B cell (primary cell): ENCODE measurements around the gene FGFRL1.

Experiments
- CTCF ChIP-seq: fragments of 200-600 bp; IDR thresholded peaks from one replicate; pipeline ENCODE4 v1.8.0; 2022; ENCODE audit warnings: antibody characterized with exemption, mild to moderate bottlenecking
- EZH2 ChIP-seq: IDR thresholded peaks from 2 replicates; pipeline ENCODE4 v1.6.1; 2012; ENCODE audit warnings: borderline replicate concordance, low read depth, mild to moderate bottlenecking, moderate library complexity, low read length; ENCODE audit not compliant: insufficient read depth, poor library complexity, severe bottlenecking

- no peak for TF ChIP-seq CTCF
- TF ChIP-seq EZH2: no peak
Measured at GRCh38 chr4:1022739-1023066, 11.3 kb downstream of the FGFRL1 start.
